MM.1S (cell line): ENCODE data around the gene CRY1.
"Not testable (repeated sequence)": the region's sequence is repeated elsewhere in the genome, so short reads cannot be mapped to it uniquely, and the experiment has no call there.

Experiments used
- DNase-seq: peaks from one replicate; pipeline ENCODE4 v3.0.0-alpha.2; 2015
- H2AFZ ChIP-seq: fragments of 300-600 bp; sonication (generic); 2 replicates; pipeline ENCODE4 v1.6.0; 2016; ENCODE audit warnings: antibody characterized with exemption, low read length
- H3F3A ChIP-seq: fragments of 300-600 bp; sonication (generic); 2 replicates; pipeline ENCODE4 v1.6.1; 2016; ENCODE audit warnings: mild to moderate bottlenecking, antibody characterized with exemption, low read length, moderate library complexity, mixed read lengths; ENCODE audit not compliant: insufficient read depth
- H3K27ac ChIP-seq: fragments of 300-600 bp; sonication (generic); 2 replicates; pipeline ENCODE4 v1.5.1; 2016; ENCODE audit warnings: mild to moderate bottlenecking, low read length
- H3K27me3 ChIP-seq: fragments of 300-600 bp; sonication (generic); replicated peaks from 2 replicates; pipeline ENCODE4 v1.6.0; 2016; ENCODE audit warnings: low read length; ENCODE audit not compliant: insufficient read depth
- H3K36me3 ChIP-seq: fragments of 300-600 bp; sonication (generic); replicated peaks from 2 replicates; pipeline ENCODE4 v1.6.1; 2016; ENCODE audit warnings: mild to moderate bottlenecking, low read length, mixed read lengths; ENCODE audit not compliant: insufficient read depth
- H3K4me1 ChIP-seq: fragments of 300-600 bp; sonication (generic); 2 replicates; pipeline ENCODE4 v1.6.1; 2016; ENCODE audit warnings: low read length, mixed read lengths
- H3K4me2 ChIP-seq: fragments of 300-600 bp; sonication (generic); 2 replicates; pipeline ENCODE4 v1.6.0; 2016; ENCODE audit warnings: low read depth, low read length
- H3K4me3 ChIP-seq: fragments of 300-600 bp; sonication (generic); 2 replicates; pipeline ENCODE4 v1.5.1; 2016; ENCODE audit warnings: low read length, mixed read lengths
- H3K79me2 ChIP-seq: fragments of 300-600 bp; sonication (generic); 2 replicates; pipeline ENCODE4 v1.6.1; 2016; ENCODE audit warnings: mixed run types, low read length, mixed read lengths
- H3K9ac ChIP-seq: fragments of 300-600 bp; sonication (generic); 2 replicates; pipeline ENCODE4 v1.6.1; 2016; ENCODE audit warnings: low read length, mixed read lengths
- H3K9me2 ChIP-seq: fragments of 300-600 bp; sonication (generic); replicated peaks from 2 replicates; pipeline ENCODE4 v1.6.1; 2016; ENCODE audit warnings: mild to moderate bottlenecking, low read length, mixed read lengths; ENCODE audit not compliant: insufficient read depth
- H3K9me3 ChIP-seq: fragments of 300-600 bp; sonication (generic); replicated peaks from 2 replicates; pipeline ENCODE4 v1.6.1; 2016; ENCODE audit warnings: mild to moderate bottlenecking, low read length, mixed read lengths; ENCODE audit not compliant: insufficient read depth
- H4K20me1 ChIP-seq: fragments of 300-600 bp; sonication (generic); 2 replicates; pipeline ENCODE4 v1.6.1; 2016; ENCODE audit warnings: mild to moderate bottlenecking, low read length, moderate library complexity, mixed read lengths; ENCODE audit not compliant: insufficient read depth
- CTCF ChIP-seq: fragments of 300-600 bp; sonication (generic); IDR thresholded peaks from 2 replicates; pipeline ENCODE4 v1.5.1; 2016; ENCODE audit warnings: antibody characterized with exemption, low read length, mixed read lengths
- EZH2 ChIP-seq: fragments of 300-600 bp; sonication (generic); optimal IDR thresholded peaks from 2 replicates; pipeline ENCODE3; 2017; ENCODE audit warnings: low read depth, mild to moderate bottlenecking, antibody characterized with exemption, low read length, mixed read lengths
- EZH2phosphoT487 ChIP-seq: fragments of 300-600 bp; sonication (generic); IDR thresholded peaks from 2 replicates; pipeline ENCODE4 v1.6.1; 2018; ENCODE audit warnings: antibody characterized with exemption, low read length

CRY1 gene

GRCh38 chr12:107007411-107007810, 85.9 kb downstream of the CRY1 start:
- Histone ChIP-seq H4K20me1 (no peaks in the 10 kb centered on the region), H3K4me2 (no peak overlapping the region), H3K9ac (no peak overlapping the region), H3K9me2 (no peaks in the 10 kb centered on the region), H3K79me2 (no peaks in the 10 kb centered on the region), H2AFZ (no peak overlapping the region), H3K4me3 (no peak overlapping the region), H3K27me3 (no peaks in the 10 kb centered on the region), H3K27ac (no peak overlapping the region), H3K9me3 (no peaks in the 10 kb centered on the region), H3K36me3 (no peaks in the 10 kb centered on the region), H3F3A (no peaks in the 10 kb centered on the region), H3K4me1 (peaks cover 8% of the 10 kb centered on the region)
- TF ChIP-seq EZH2 (no peak), CTCF (no peak), EZH2phosphoT487 (no peak)
- no peak for DNase-seq

- H3K4me1 ChIP-seq, H3K9me2 ChIP-seq, H3K9ac ChIP-seq, H3F3A ChIP-seq, H3K9me3 ChIP-seq, H3K27ac ChIP-seq, H3K79me2 ChIP-seq, H4K20me1 ChIP-seq, H2AFZ ChIP-seq, H3K27me3 ChIP-seq, H3K4me2 ChIP-seq, H3K36me3 ChIP-seq, H3K4me3 ChIP-seq, DNase-seq: not testable (repeated sequence)
These were observed 90.7 kb downstream of the CRY1 start for GRCh38 chr12:107002665-107003064.

DNA sequence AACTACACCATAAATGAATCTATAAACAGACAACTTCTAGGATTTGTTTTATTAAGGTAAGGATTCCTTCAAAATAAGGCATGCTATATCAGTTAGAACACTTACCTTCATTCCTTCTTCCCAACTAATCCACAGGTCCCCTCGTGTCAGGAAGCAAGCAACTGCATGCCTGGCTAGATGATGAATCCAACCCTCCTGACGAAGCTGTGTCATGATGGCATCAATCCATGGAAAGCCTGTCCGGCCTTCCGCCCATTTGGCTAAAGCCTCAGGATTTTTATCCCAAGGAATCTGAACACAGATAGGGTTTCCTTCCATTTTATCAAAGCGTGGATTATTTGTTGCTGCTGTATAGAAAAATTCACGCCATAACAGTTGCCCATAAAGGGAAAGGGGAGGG, 93.9 kb downstream of the CRY1 start:
- Histone ChIP-seq H3K27ac (no peak overlapping the region), H3K4me3 (no peak overlapping the region), H3K9ac (no peak overlapping the region), H3K79me2 (no peaks in the 10 kb centered on the region), H3K9me2 (no peaks in the 10 kb centered on the region), H3K4me2 (no peak overlapping the region), H3K36me3 (no peaks in the 10 kb centered on the region), H2AFZ (no peak overlapping the region), H3K4me1 (no peaks in the 10 kb centered on the region), H3K9me3 (no peaks in the 10 kb centered on the region), H3F3A (no peaks in the 10 kb centered on the region), H4K20me1 (no peaks in the 10 kb centered on the region), H3K27me3 (no peaks in the 10 kb centered on the region)
- TF ChIP-seq EZH2phosphoT487 (no peak), CTCF (no peak), EZH2 (no peak)
- DNase-seq: no peak

DNA sequence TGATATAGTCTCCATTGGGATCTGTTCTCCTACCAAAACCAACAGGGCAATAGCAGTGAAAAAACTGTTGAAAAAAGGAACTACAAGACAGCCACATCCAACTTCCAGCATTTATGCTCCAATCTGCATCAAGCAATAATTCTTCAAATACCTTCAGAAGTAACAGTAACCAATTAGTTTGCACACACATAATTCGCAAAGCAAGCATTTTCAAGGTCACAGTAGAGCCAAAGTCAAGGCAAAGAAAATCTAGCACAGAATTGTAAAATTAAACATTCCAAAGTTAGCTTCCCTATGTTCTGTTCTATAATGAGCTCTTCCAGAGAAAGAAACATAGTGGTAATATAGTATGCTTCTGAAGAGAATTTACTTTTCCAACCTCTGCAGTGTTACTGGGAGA, 95.4 kb downstream of the CRY1 start:
- H3K27me3 ChIP-seq: no peaks in the 10 kb centered on the region

GRCh38 chr12:106996102-106996501, 97.2 kb downstream of the CRY1 start:
- H3F3A ChIP-seq, H3K36me3 ChIP-seq, H3K27me3 ChIP-seq, H2AFZ ChIP-seq, H3K9me2 ChIP-seq, H3K9ac ChIP-seq, H3K4me2 ChIP-seq, H3K4me3 ChIP-seq, DNase-seq, H3K9me3 ChIP-seq, H3K27ac ChIP-seq, H3K79me2 ChIP-seq, H3K4me1 ChIP-seq, H4K20me1 ChIP-seq: not testable (repeated sequence)

More for the DNA sequence above, 95.4 kb downstream of the CRY1 start:
- H3F3A ChIP-seq: no peaks in the 10 kb centered on the region
- H2AFZ ChIP-seq: no peak overlapping the region
- H4K20me1 ChIP-seq: no peaks in the 10 kb centered on the region
- H3K27ac ChIP-seq: no peak overlapping the region
- H3K4me2 ChIP-seq: no peak overlapping the region
- H3K4me1 ChIP-seq: no peaks in the 10 kb centered on the region
- DNase-seq: no peak
- no peaks in the 10 kb centered on the region for H3K9me3 ChIP-seq
- H3K9ac ChIP-seq: no peak overlapping the region
- no peak for TF ChIP-seq EZH2phosphoT487
- TF ChIP-seq EZH2: no peak
- TF ChIP-seq CTCF: no peak
- no peak overlapping the region for H3K4me3 ChIP-seq
- no peaks in the 10 kb centered on the region for H3K9me2 ChIP-seq
- H3K36me3 ChIP-seq: no peaks in the 10 kb centered on the region
- H3K79me2 ChIP-seq: no peaks in the 10 kb centered on the region
